MM.1S (cell line): ENCODE results near the gene SLC25A41.

Source experiments
- EZH2 ChIP-seq: fragments of 300-600 bp; sonication (generic); optimal IDR thresholded peaks from 2 replicates; pipeline ENCODE3; 2017; ENCODE audit warnings: low read depth, mild to moderate bottlenecking, antibody characterized with exemption, low read length, mixed read lengths
- EZH2phosphoT487 ChIP-seq: fragments of 300-600 bp; sonication (generic); IDR thresholded peaks from 2 replicates; pipeline ENCODE4 v1.6.1; 2018; ENCODE audit warnings: antibody characterized with exemption, low read length
- TF ChIP-seq, protein P1 (sequence below): fragments of 300-600 bp; sonication (generic); IDR thresholded peaks from 2 replicates; pipeline ENCODE4 v1.5.1; 2016; ENCODE audit warnings: antibody characterized with exemption, low read length, mixed read lengths

DNA sequence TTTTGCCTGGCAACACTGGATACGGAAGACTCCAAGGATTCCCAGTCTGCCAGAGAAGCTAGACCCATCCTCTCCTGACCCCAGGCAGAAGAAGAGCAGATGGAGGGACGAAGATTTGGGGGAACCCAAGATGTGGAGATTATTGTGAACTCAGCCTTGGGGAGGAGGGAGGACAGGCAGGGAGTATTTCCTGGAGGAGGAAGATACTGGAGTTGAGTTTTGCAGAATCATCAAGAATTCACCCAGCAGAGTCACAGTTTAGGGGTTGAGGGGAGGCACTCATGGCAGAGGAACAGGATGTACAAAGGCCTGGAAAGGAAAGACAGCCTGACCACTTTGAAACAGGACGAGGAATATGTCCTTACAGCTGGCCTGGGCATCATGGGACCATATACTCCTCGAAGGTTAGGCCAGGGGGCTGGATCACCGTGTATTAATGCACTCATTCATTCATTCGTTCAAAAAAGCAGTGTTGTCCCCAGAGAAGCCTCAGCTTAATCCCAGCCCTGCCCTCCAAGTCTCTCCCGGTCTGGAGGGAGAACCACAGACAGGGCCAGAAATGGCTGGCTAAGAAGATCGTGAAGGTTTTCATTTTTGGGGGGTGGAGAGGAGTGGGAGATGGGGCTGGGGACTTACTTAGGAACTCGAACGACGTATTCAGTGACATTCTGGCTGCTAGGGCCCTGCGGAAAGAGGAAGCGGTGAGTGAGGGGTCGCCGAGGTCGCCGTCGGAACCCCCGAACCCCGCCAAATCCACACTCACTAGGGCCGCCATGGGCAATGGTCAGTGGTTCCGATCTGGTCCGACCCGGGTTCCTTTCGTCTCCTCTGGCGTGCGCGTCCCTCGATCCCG is 41.1 kb downstream of the SLC25A41 start:
- TF ChIP-seq, protein P1, sequence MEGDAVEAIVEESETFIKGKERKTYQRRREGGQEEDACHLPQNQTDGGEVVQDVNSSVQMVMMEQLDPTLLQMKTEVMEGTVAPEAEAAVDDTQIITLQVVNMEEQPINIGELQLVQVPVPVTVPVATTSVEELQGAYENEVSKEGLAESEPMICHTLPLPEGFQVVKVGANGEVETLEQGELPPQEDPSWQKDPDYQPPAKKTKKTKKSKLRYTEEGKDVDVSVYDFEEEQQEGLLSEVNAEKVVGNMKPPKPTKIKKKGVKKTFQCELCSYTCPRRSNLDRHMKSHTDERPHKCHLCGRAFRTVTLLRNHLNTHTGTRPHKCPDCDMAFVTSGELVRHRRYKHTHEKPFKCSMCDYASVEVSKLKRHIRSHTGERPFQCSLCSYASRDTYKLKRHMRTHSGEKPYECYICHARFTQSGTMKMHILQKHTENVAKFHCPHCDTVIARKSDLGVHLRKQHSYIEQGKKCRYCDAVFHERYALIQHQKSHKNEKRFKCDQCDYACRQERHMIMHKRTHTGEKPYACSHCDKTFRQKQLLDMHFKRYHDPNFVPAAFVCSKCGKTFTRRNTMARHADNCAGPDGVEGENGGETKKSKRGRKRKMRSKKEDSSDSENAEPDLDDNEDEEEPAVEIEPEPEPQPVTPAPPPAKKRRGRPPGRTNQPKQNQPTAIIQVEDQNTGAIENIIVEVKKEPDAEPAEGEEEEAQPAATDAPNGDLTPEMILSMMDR, result no peak
- no peak for TF ChIP-seq EZH2
- TF ChIP-seq EZH2phosphoT487, result no peak
